HG02973 (cell line): ENCODE data around the gene OGFOD2.

Experiments used
- ATAC-seq: cut with Tn5 transposase; IDR thresholded peaks from one replicate; pipeline ENCODE4 v1.9.1; 2021; ENCODE audit warnings: moderate library complexity; ENCODE audit not compliant: unreplicated experiment

Gene OGFOD2

DNA sequence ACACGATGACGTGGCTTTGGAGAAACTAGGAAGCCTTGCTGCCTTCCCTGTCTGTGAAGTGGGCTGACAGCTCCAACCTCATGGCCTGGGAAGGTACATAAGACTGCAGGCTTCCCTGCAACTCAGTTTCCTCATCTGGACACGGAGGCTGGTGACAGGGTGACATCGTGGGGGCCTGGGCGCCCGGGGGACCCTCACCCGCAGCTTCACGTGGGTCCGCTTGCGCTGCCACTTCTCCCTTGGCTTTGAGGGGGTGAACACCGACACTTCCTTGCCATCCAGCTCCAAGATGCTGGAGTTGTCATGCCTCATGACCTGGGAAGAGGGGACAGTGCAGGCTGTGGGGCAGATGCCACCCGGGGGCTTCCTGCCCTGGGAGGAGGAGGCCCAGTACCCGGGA is 13.0 kb downstream of the OGFOD2 start:
- no peak for ATAC-seq

GRCh38 chr12:122988612-122989212 is 13.7 kb downstream of the OGFOD2 start:
- no peak for ATAC-seq

GRCh38 chr12:122989225-122989839 is 14.3 kb downstream of the OGFOD2 start:
- no peak for ATAC-seq

DNA sequence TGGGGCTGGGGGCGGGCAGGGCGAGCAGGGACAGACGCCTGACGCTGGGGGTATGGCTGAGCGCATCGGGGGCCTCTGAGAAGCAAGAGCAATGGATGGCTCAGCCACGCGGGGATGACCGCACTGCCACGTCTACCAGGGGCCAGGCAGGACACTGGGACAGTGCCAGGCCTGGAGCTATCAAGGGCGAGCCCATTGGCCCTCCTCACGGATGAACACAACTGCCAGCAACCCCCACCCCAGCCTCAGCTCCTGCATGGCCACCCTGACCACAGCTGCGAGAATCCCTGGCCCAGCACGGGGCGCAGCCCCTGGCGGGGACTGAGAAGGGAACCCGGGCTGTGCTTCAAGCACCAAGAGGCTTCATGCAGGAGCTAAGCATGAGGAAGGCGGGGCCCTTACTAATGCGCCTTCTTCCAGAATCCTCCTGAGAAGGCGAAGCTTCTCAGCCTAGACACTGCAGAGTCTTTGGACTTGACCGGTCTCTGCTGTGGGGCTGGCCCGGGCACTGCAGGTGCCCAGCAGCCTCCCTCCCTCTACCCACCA is 14.9 kb downstream of the OGFOD2 start:
- ATAC-seq: no peak

DNA sequence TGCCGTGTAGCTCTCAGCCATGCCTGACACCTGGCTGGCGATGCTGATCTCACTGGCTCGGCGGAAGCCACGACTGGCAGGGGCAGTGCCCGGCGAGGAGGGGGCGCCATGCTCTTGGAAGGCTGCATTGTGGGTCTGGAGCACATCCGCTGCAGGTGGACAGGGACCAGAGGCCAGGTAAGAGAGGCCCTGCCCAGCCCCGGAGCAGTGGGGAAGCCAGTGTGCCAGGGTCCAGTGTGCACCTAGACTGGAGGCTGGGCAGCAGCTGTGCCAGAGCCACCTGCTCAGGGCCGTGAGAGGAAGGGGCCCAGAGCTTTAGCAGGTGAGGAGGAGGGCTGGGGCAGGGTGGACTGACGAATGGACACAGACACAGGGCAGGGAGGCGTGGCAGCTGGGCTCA is 15.5 kb downstream of the OGFOD2 start:
- ATAC-seq: no peak

DNA sequence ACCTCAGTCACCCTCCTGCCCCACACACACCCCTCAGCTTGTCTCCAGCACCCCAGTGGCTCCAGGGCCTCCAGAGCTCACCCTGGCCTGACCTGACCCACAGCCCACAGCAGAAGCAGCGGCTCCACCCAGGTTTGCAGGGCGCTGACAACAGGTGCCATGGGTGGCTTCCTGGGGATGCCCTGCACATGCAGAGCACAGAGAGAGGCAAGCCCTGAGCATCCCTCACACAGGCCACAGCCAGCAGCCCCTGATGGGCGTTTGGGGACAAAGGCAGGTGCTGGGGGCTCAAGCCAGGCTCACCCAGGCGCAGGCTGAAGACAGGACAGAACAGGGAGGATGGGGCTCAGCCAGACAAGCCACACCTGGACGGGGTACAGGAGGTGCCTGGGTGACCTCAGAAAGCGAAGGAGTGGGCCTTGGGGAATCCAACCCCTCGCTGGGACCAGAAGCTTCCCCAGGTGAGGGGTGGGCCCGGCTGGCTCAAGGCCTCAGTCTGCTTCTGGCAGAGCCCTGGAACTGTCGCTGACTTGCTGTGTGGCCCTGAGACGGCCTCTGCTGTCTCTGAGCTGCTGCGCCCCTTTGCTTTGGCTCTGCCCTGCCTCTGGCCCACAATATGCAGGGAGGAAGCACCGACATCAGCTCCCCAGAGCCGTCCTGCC is 16.0 kb downstream of the OGFOD2 start:
- ATAC-seq: no peak

DNA sequence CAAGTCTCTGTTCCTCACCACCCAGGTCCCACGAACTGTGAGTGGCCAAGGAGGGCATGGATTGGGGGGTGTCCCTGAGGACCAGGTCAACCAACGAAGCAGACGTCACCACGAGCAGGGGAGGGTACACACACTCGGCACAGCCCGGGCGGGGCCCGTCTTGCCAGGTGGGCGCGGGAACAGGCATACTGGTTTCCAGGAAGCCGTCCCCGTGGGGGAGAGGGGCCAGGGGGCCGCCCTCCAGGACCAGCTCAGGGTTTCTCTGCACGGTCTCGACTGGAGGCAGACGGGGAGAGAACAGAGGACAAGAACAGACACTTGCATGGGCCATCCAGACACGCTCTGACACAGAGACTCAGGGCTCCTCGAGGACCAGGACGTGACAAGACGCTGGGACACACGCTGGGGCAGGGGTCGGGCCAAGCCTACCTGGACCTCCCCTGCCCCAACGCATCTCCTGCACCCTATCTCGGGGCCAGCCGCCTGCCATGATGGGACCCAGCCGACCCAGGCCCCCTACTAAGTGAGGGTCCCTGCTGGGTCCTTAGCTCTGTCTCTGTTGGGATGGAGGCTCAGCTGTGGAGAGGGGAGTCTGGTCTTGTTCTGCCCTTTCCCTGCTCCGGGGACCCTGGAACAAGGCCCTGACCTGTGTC is 16.7 kb downstream of the OGFOD2 start:
- ATAC-seq: no peak

GRCh38 chr12:122992386-122992785 is 17.3 kb downstream of the OGFOD2 start:
- no peak for ATAC-seq

DNA sequence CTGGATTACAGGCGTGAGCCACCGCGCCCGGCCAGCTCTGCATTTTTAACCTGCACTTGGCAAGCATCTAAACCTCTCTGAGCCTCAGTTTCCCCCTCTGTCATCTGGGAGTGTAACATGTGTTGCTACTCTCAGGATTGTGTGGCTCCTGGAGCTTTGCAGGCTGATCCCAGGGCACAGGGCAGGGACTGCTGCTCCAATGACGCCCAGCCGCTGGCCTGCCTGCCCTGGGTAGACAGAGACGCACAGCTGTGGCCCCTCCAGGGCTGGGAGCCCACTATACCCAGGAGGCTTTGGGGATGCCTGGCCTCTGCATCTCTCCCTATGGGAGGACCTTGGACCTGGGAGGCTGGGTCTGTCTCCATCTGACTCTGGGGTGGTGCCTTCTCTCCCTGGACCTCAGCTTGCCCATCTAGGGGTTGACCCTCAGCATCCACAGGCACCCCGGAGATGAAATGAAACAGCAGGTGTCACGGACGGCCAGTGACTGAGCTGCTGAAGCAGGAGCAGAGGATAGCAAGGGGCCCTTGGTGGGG is 19.2 kb downstream of the OGFOD2 start:
- no peak for ATAC-seq

DNA sequence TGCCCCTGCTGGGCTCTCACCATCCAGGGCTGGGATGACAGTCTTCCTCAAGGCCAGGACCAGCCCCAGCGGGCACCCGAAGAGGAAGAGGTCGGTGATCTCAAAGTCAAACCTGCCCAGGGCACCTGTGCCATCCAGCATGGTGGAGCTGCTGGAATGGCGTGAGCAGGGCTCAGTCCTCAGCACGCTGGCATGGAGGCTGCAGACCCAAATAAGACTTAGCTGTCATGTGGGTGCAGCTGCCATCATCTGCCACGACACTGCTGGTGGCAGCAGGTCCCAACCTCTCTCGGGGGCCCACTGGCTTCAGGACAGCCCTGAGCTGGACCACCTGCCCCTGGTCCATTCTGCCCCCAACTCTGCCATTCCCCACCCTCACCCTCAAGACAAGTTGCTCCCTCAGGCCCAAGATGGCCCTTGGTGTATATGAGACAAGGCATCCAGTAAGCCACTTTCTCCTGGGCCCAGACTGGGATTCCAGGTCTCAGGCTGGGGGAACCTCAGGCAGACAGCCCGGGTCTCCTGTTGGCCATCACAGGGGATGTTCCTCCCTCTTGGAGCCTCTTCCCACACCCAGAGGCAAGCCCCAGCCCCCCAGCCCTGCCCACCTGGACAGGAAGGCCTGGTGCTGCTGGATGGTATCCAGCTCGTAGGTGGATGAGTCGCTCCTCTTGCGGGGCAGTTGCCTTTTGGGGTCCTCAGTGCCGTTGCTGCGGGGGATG is 19.9 kb downstream of the OGFOD2 start:
- ATAC-seq: no peak

DNA sequence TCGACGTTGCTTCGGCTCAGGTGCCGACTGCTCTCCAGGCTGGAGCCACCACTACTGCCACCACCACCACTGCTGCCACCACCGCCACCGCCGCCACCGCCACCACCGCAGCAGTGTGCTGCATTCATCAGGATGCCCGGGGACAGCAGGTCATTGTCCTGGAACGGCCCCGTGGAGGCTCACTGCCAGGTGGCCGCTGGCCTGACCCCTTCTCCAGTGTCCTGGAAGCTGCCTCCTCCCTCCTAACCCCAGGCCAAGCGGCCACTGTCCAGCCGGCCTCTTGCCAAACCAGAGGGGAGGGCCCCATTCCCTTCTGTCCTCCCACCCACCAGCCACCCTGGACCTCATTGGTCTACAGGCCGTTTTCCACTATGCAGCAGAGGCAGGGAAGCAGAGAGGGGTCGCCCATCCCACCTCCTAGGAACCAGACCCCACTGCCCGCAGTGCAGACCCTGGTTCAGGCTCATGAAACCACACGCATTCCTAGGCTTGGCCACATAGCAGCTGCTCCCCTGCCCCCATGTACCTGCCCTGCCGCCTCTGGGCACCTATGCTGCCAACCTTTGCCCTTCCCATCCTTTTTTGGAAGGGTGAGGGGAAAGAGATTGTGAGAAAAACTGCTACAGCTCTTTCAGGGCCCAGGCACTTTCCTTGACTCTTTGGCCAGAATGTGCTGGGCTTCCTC is 20.6 kb downstream of the OGFOD2 start:
- ATAC-seq: no peak

- ATAC-seq: no peak
Observed at GRCh38 chr12:122996188-122996601, 21.2 kb downstream of the OGFOD2 start.

DNA sequence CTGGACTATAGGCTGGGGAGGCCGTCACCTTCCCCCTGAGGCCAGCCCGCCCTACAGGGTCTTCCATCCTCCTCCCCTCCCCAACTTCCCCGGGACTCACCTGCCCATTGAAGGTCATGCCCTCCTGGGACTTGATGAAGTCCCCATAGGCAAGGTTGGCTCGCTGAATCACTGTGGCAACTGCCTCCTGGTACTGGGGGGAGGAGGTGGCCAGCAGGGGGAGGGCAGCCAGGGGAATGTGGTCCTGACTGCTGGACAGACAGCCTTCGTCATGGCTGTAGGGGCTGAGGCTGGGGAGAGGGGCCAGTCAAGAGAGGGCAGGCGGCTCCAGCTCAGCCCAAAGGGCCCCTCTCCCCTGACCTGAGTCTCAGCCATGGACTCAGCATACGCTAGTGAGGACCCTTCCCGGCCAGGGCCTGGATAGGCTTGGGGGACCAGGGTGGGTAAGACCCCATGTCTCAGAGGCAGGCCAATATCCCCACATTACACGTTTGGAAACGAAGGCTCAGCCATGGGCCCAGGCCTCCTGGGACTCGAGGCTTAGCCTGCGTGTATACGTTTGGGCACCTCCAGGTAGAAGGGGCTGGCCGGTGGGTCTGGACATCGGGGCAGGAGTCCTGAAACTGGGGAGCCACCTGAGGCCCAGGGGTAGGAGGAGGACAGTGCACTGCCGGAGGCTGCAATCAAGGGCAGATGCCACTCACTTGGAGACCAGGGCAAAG is 21.7 kb downstream of the OGFOD2 start:
- ATAC-seq: no peak

- ATAC-seq: no peak
Observed at GRCh38 chr12:122997343-122998250, 22.6 kb downstream of the OGFOD2 start.

DNA sequence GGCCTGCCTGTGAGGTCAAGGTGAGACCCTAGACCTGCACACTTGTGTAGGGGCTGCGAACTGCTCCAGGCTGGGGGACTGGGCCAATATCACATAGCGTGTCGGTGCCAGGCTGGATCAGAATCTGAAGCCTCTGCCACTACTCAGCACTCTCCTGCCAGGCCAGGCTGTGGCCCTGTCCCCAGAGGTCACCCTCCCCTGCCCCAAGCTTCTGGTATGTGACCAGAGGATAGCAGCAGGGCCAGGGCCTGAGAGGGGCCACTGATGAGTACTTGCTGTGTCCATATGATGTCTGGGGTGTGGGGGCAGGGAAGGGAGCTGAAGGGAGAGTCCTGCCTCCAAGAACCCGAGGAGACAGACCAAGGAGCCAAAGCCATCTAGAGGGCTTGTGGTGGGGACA is 23.3 kb downstream of the OGFOD2 start:
- no peak for ATAC-seq

- ATAC-seq: no peak
Observed at GRCh38 chr12:122999196-122999946, 24.3 kb downstream of the OGFOD2 start.

DNA sequence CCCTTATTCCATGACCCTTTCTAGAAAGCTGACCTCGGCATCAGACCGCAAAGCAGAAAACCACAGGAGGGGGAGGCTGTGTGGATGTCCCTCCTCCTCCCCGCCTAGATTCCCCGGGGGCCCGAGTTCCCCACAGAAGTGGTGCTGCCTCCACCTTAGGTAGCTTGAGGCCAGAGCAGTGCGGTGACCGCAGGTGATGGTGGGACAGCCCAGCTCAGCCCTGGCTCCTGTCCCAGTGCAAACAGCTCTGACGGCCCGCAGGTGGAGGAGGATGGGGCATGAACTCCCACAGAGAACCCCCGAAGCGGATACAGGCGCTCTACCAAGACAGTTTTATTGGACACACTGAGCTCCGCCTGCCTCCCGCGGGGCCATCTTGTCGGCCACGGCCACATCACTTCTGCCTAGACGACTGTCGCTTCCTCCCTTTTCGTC is 25.0 kb downstream of the OGFOD2 start:
- no peak for ATAC-seq

GRCh38 chr12:123000578-123000977 is 25.5 kb downstream of the OGFOD2 start:
- no peak for ATAC-seq
